ENCODE measurements around the gene FSCN2. TPM values are rescaled to one million over a fixed set of nuclear protein-coding genes. Genes with fewer than 3 reads are reported as not detected.

Gene FSCN2
- total RNA-seq, 1 donor from 2014 or later, result 5.6 TPM

GRCh38 chr17:81551458-81552243 is 23.5 kb downstream of the FSCN2 start:
- Mint-ChIP-seq H3K27me3 (ENCODE audit: low read depth, unreplicated experiment) (no peaks in the 10 kb centered on the region), H3K4me3 (ENCODE audit: unreplicated experiment) (peak overlapping the region; percentile 90), H3K36me3 (ENCODE audit: low read depth, unreplicated experiment) (peaks cover 17% of the 10 kb centered on the region), H3K9me3 (ENCODE audit: unreplicated experiment) (no peaks in the 10 kb centered on the region), H3K4me1 (ENCODE audit: low read depth, unreplicated experiment) (peaks cover 38% of the 10 kb centered on the region), H3K27ac (ENCODE audit: unreplicated experiment) (peak overlapping the region; percentile 81)
- H3K27me3 ChIP-seq (ENCODE audit: insufficient read depth, low read length), result no peaks in the 10 kb centered on the region
- H3K79me2 ChIP-seq (ENCODE audit: insufficient read depth, low read length), result peaks cover 58% of the 10 kb centered on the region
- H3K9me3 ChIP-seq (ENCODE audit: insufficient read depth, low read depth, low read length), result no peaks in the 10 kb centered on the region
- DNase-seq (ENCODE audit: low read depth) (no peak), FAIRE-seq (no peak)
- peak overlapping the region; percentile 81 for H3K4me3 ChIP-seq (ENCODE audit: insufficient read depth, low read depth, low read length)
- peak overlapping the region; percentile 67 for H2AFZ ChIP-seq (ENCODE audit: low read depth, low read length)
- peaks cover 43% of the 10 kb centered on the region for H3K4me1 ChIP-seq (ENCODE audit: insufficient read depth, low read length)
- peaks cover 54% of the 10 kb centered on the region for H4K20me1 ChIP-seq (ENCODE audit: insufficient read depth, low read length)
- TF ChIP-seq CTCF (IDR thresholded peaks at IDR 0.05; ENCODE audit: insufficient read depth, low read depth, low read length), result no peak
- TF ChIP-seq EZH2 (IDR thresholded peaks at IDR 0.05; ENCODE audit: insufficient read depth, low read length), result no peak
- peak overlapping the region; percentile 98 for H3K4me2 ChIP-seq (ENCODE audit: low read length)
- H3K36me3 ChIP-seq (ENCODE audit: insufficient read depth, low read length), result peaks cover 5% of the 10 kb centered on the region
- H3K27ac ChIP-seq (ENCODE audit: low read depth, low read length), result peak overlapping the region; percentile 69
- peak overlapping the region; percentile 89 for H3K9ac ChIP-seq (ENCODE audit: low read length)

GRCh38 chr17:81552244-81553017 is 24.3 kb downstream of the FSCN2 start, which contains the start of gene FAAP100:
TSS of gene FAAP100 (minus strand) at chr17:81552353. CDS start at chr17:81552330, 23 bp downstream.
- H3K36me3 Mint-ChIP-seq (ENCODE audit: low read depth, unreplicated experiment), result peaks cover 21% of the 10 kb centered on the region
- DNase-seq (ENCODE audit: low read depth), result peak; percentile 56
- Histone ChIP-seq H3K4me1 (ENCODE audit: insufficient read depth, low read length) (peaks cover 48% of the 10 kb centered on the region), H2AFZ (ENCODE audit: low read depth, low read length) (peak within 1 kb of the TSS; percentile 67), H3K9me3 (ENCODE audit: insufficient read depth, low read depth, low read length) (no peaks in the 10 kb centered on the region), H4K20me1 (ENCODE audit: insufficient read depth, low read length) (peaks cover 55% of the 10 kb centered on the region), H3K79me2 (ENCODE audit: insufficient read depth, low read length) (peaks cover 59% of the 10 kb centered on the region), H3K9ac (ENCODE audit: low read length) (peak within 1 kb of the TSS; percentile 89), H3K27ac (ENCODE audit: low read depth, low read length) (peak within 1 kb of the TSS; percentile 69), H3K36me3 (ENCODE audit: insufficient read depth, low read length) (peaks cover 10% of the 10 kb centered on the region), H3K4me2 (ENCODE audit: low read length) (peak within 1 kb of the TSS; percentile 98), H3K4me3 (ENCODE audit: insufficient read depth, low read depth, low read length) (peak within 1 kb of the TSS; percentile 81), H3K27me3 (ENCODE audit: insufficient read depth, low read length) (no peaks in the 10 kb centered on the region)
- H3K27ac Mint-ChIP-seq (ENCODE audit: unreplicated experiment), result peak within 1 kb of the TSS; percentile 94
- no peak for FAIRE-seq
- TF ChIP-seq EZH2 (IDR thresholded peaks at IDR 0.05; ENCODE audit: insufficient read depth, low read length) (no peak), CTCF (IDR thresholded peaks at IDR 0.05; ENCODE audit: insufficient read depth, low read depth, low read length) (no peak)
- no peaks in the 10 kb centered on the region for H3K27me3 Mint-ChIP-seq (ENCODE audit: low read depth, unreplicated experiment)
- peaks cover 45% of the 10 kb centered on the region for H3K4me1 Mint-ChIP-seq (ENCODE audit: low read depth, unreplicated experiment)
- no peaks in the 10 kb centered on the region for H3K9me3 Mint-ChIP-seq (ENCODE audit: unreplicated experiment)
- peak within 1 kb of the TSS; percentile 90 for H3K4me3 Mint-ChIP-seq (ENCODE audit: unreplicated experiment)

Measured in astrocyte (in vitro differentiated cells and primary cell).